ENCODE measurements around the gene RHBDL2.

- TF ChIP-seq FOXK2 (IDR thresholded peaks at IDR 0.05) (no peak), HDGF (IDR thresholded peaks at IDR 0.05; ENCODE audit: borderline replicate concordance) (no peak), ZNF384 (IDR thresholded peaks at IDR 0.05) (no peak), SUZ12 (IDR thresholded peaks at IDR 0.05) (no peak), NFRKB (IDR thresholded peaks at IDR 0.05) (no peak), FOXM1 (IDR thresholded peaks at IDR 0.05; ENCODE audit: borderline replicate concordance) (no peak), PKNOX1 (IDR thresholded peaks at IDR 0.05) (no peak)
Measured at GRCh38 chr1:38941527-38942019, at the start of gene RHBDL2.
